ENCODE data around the gene SLC6A15.

Gene SLC6A15

GRCh38 chr12:84912198-84913128, at the start of gene SLC6A15:
Gene SLC6A15, minus strand, starts transcription at chr12:84912799. Its CDS starts 20,679 bp downstream, at chr12:84892120.
- no peak for TF ChIP-seq GATA3 (IDR thresholded peaks at IDR 0.05; ENCODE audit: low read depth, low read length)
- no peak for TF ChIP-seq GATA2 (IDR thresholded peaks at IDR 0.05; ENCODE audit: low read depth, low read length)

GRCh38 chr12:84960918-84961317, 48.3 kb upstream of the SLC6A15 start:
- no peak for TF ChIP-seq GATA2 (IDR thresholded peaks at IDR 0.05; ENCODE audit: low read depth, low read length)
- no peak for TF ChIP-seq GATA3 (IDR thresholded peaks at IDR 0.05; ENCODE audit: low read depth, low read length)

DNA sequence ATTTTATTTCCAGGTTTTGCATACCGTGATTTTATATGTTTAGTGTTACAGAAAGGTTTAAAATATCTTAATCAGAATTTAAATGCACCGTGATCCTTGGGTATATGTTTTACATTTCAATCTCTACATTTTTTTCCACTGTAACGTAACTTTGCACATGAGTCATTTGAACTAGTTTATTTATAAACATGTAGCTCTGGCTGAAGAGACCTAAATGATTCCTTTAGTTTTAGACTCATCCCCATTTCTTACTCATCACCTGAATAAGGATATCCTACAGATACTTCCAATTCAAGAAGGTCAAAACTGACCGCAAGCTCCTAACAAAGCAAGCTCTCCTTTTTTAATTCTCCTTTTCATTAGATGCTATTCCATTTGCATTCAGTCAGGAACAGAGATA, 42.7 kb upstream of the SLC6A15 start:
- TF ChIP-seq GATA2 (IDR thresholded peaks at IDR 0.05; ENCODE audit: low read depth, low read length) (no peak), GATA3 (IDR thresholded peaks at IDR 0.05; ENCODE audit: low read depth, low read length) (no peak)

DNA sequence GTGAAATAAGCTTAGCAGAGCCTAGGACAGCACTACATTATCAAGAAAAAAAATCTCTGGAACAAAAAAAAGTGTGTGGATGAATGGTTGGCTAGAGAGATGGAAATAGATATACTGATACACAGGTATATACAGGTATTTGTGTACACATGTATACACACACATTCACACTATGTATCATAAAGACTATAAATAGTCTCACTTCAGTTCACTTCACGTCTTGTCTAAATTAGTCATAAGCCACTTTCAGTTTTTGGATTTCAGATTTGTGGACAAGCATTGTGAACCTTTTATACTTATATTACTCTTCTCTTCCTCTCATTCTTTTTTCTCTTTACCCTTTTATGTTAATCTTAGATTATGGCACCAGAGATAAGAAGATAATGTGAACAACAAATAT, 41.8 kb upstream of the SLC6A15 start:
- no peak for TF ChIP-seq GATA2 (IDR thresholded peaks at IDR 0.05; ENCODE audit: low read depth, low read length)
- no peak for TF ChIP-seq GATA3 (IDR thresholded peaks at IDR 0.05; ENCODE audit: low read depth, low read length)

- TF ChIP-seq GATA3 (IDR thresholded peaks at IDR 0.05; ENCODE audit: low read depth, low read length) (no peak), GATA2 (IDR thresholded peaks at IDR 0.05; ENCODE audit: low read depth, low read length) (no peak)
Measured at GRCh38 chr12:84950971-84951546, 38.5 kb upstream of the SLC6A15 start.

GRCh38 chr12:84946753-84947152, 34.2 kb upstream of the SLC6A15 start:
- TF ChIP-seq GATA2 (IDR thresholded peaks at IDR 0.05; ENCODE audit: low read depth, low read length) (no peak), GATA3 (IDR thresholded peaks at IDR 0.05; ENCODE audit: low read depth, low read length) (no peak)

DNA sequence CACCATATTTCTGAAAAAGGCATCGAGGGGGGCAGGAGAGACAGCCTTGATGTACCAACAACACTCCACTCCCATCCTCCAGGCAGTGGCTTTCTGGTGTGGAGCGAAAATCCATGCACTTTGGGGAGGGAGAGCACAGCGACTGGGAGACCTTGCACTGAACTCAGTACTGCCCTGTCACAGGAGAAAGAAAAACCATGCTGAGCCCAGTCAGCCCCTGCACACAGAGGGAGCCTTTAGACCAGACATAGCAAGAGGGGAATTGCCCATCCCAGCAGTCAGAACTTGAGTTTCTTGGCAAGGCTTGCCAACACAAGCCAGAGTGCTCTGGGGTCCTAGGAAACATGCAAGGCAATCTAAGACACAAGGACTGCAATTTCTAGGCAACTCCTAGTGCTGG, 24.8 kb upstream of the SLC6A15 start:
- no peak for TF ChIP-seq GATA2 (IDR thresholded peaks at IDR 0.05; ENCODE audit: low read depth, low read length)
- no peak for TF ChIP-seq GATA3 (IDR thresholded peaks at IDR 0.05; ENCODE audit: low read depth, low read length)

DNA sequence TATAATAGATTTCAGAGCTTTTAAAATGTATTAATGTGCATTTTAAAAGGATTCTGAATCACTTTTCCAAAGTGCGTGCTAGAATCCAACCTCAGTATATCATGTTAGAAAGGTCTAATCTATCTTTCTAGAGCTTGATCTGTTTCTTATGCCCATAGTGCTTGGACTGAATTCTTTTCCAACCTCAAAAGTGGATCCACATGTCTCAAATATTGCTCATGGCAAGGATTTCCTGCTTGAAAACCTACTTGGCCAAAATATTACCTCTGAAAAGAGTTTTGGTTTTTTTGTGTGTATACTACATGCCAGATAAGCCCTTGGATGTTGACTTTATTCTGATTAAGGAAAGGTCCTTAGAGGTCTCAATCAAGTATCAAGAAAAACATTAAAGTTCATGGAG, 16.9 kb upstream of the SLC6A15 start:
- TF ChIP-seq GATA3 (IDR thresholded peaks at IDR 0.05; ENCODE audit: low read depth, low read length), result no peak
- TF ChIP-seq GATA2 (IDR thresholded peaks at IDR 0.05; ENCODE audit: low read depth, low read length), result no peak

GRCh38 chr12:84924981-84925380, 12.4 kb upstream of the SLC6A15 start:
- TF ChIP-seq GATA3 (IDR thresholded peaks at IDR 0.05; ENCODE audit: low read depth, low read length) (no peak), GATA2 (IDR thresholded peaks at IDR 0.05; ENCODE audit: low read depth, low read length) (no peak)

DNA sequence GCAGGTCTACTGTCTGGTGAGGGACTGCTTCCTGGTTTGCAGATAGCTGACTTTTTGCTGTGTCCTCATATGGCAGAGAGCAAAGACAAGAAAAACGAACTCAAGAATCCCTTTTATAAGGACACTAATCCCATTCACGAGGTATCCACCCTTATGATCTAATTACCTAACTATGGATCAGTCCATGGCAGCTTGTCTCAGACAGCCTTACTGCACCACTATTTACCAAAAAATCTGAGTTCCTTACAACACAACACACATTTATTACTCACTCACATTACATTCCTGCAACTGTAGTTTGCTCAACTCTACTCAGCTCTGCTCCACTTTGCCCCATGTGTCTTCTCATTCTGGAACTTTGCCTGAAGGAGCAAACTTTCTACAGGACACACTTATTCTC, 10.1 kb upstream of the SLC6A15 start:
- no peak for TF ChIP-seq GATA3 (IDR thresholded peaks at IDR 0.05; ENCODE audit: low read depth, low read length)
- no peak for TF ChIP-seq GATA2 (IDR thresholded peaks at IDR 0.05; ENCODE audit: low read depth, low read length)

DNA sequence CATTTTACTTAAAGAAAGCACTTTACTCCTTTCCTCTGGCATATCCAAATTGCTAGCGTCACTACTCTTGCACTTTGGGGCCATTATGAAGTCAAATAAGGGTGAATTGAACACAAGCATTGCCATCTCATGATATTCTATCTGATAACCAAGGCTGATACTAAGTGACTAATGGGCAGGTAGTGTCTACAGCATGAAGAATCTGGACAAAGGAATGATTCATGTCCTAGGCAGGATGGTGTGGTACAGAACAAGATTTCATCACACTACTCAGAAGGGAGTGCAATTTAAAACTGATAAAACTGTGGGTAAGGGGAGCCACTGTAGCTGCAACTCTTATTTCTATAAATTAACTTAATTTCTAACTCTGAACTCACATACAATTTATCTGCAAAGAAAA, 7.7 kb upstream of the SLC6A15 start:
- TF ChIP-seq GATA3 (IDR thresholded peaks at IDR 0.05; ENCODE audit: low read depth, low read length), result no peak

- TF ChIP-seq GATA3 (IDR thresholded peaks at IDR 0.05; ENCODE audit: low read depth, low read length), result no peak
- no peak for TF ChIP-seq GATA2 (IDR thresholded peaks at IDR 0.05; ENCODE audit: low read depth, low read length)
Measured at GRCh38 chr12:84919271-84919670, 6.7 kb upstream of the SLC6A15 start.

- TF ChIP-seq GATA2 (IDR thresholded peaks at IDR 0.05; ENCODE audit: low read depth, low read length), result no peak
- TF ChIP-seq GATA3 (IDR thresholded peaks at IDR 0.05; ENCODE audit: low read depth, low read length), result no peak
Measured at GRCh38 chr12:84913129-84913515, 523 bp upstream of the SLC6A15 start.

GRCh38 chr12:84911271-84912197, 1.1 kb downstream of the SLC6A15 start:
- no peak for TF ChIP-seq GATA3 (IDR thresholded peaks at IDR 0.05; ENCODE audit: low read depth, low read length)

Measured in SH-SY5Y (cell line).